H7 (cell line): ENCODE results near the gene FSIP1. TPM values are rescaled to one million over a fixed set of nuclear protein-coding genes. Genes with fewer than 3 reads are reported as not detected.

Source experiments
- DNase-seq: peaks from one replicate; pipeline ENCODE4 v3.0.0; 2012
- H3K27me3 ChIP-seq: 2 replicates; pipeline ENCODE4 v1.6.0; 2011; ENCODE audit warnings: mild to moderate bottlenecking, low read length; ENCODE audit not compliant: control insufficient read depth, insufficient read depth
- H3K36me3 ChIP-seq: replicated peaks from 2 replicates; pipeline ENCODE4 v1.5.1; 2011; ENCODE audit warnings: low read length; ENCODE audit not compliant: control insufficient read depth, insufficient read depth
- H3K4me3 ChIP-seq: 2 replicates; pipeline ENCODE4 v1.5.1; 2011; ENCODE audit warnings: low read depth, mild to moderate bottlenecking, control low read depth, low read length, moderate library complexity; ENCODE audit not compliant: insufficient read depth
- total RNA-seq: library from RNA; depleted of rRNA; stranded (reverse); fragments of >200 nt; shearing (Covaris generic); gene quantifications from 2 replicates; pipeline ENCODE4 v1.2.3, GENCODE V29; 2014

Gene FSIP1
- total RNA-seq, 1 experiment from 2014 or later, result 0.52 TPM

- H3K36me3 ChIP-seq, result no peaks in the 10 kb centered on the region
- no peak for DNase-seq
- no peak overlapping the region for H3K4me3 ChIP-seq
- no peaks in the 10 kb centered on the region for H3K27me3 ChIP-seq
Measured at GRCh38 chr15:39638041-39638440, 144.6 kb downstream of the FSIP1 start.

- Histone ChIP-seq H3K36me3 (no peaks in the 10 kb centered on the region), H3K27me3 (no peaks in the 10 kb centered on the region), H3K4me3 (no peak overlapping the region)
- no peak for DNase-seq
Measured at GRCh38 chr15:39631357-39631756, 151.3 kb downstream of the FSIP1 start.

DNA sequence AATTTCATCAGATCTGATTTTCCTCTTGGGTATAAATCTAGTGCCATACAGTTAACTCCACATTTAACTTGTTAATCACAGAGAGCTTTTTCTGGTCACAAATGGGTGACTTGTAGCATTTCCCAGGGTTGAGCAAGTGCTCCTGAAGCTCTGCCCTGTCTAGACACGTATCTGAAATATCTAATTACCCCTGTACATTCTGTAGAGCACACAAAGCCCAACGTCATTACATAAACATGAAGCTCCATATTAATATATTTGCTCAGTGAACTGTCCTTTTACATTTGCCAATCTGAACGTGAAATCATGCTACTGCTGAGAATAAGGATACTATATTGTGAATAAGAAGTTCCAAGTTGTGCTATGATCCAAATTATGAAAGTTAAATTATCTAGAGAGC, 152.7 kb downstream of the FSIP1 start:
- H3K36me3 ChIP-seq, result no peaks in the 10 kb centered on the region
- no peak overlapping the region for H3K4me3 ChIP-seq
- no peak for DNase-seq
- H3K27me3 ChIP-seq, result no peaks in the 10 kb centered on the region

GRCh38 chr15:39629371-39629770, 153.3 kb downstream of the FSIP1 start:
- DNase-seq, result no peak
- H3K4me3 ChIP-seq, result no peak overlapping the region
- no peaks in the 10 kb centered on the region for H3K27me3 ChIP-seq
- no peaks in the 10 kb centered on the region for H3K36me3 ChIP-seq

DNA sequence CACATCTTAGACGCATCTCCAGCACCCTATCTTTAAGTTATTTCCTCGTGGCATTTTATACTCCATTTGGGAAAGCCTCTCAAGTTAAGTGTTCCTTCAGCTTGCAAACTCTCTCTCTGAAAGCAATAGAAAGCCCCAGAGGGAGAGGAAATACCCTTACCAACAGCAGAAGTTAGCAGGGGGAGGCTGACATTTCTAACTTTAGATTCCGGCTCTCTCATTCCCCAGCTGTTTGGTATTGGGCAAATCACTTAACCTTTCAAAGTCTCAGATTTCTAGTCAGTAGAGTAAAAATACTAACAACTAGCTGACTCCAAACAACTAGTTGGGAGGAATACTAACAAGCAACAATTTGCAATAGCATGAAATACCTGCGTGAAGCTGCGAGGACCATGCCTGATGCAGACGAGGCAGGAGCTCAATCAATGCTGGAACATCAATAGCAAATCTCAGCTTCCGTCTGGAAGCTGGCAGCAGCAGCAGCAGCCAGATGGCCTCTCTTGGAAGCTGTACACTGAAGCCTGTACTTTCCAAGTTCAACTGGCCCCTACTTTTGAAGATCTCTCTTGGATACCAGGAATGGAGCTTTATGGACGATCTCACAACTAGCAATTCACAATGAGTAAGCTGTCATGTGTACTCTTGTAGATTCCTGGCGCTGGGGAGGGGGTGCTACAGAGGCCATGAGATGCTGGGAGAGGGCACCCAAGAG, 153.9 kb downstream of the FSIP1 start:
- Histone ChIP-seq H3K4me3 (no peak overlapping the region), H3K36me3 (no peaks in the 10 kb centered on the region), H3K27me3 (no peaks in the 10 kb centered on the region)
- DNase-seq, result no peak

DNA sequence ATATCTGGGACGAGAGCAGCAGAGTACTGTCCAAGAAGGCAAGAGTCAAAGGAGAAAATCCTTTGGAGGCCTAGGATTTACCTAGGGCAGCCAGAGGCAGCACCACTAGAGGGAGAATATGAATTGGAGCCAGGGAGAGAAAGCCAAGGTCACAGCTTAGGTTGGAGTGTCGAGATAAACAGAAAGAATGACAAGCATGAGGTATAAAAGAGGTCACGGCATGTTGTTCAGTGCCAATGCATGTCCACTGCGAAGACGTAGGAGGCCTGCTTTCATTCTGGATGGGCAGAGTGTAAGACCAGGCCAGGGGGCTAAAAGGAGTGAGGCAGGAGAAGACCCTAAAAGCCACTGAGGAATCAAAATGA, 154.5 kb downstream of the FSIP1 start:
- H3K36me3 ChIP-seq, result no peaks in the 10 kb centered on the region
- no peaks in the 10 kb centered on the region for H3K27me3 ChIP-seq
- peak; percentile 22 for DNase-seq
- no peak overlapping the region for H3K4me3 ChIP-seq

GRCh38 chr15:39627451-39628143, 155.0 kb downstream of the FSIP1 start:
- H3K36me3 ChIP-seq, result no peaks in the 10 kb centered on the region
- no peak for DNase-seq
- H3K27me3 ChIP-seq, result no peaks in the 10 kb centered on the region
- H3K4me3 ChIP-seq, result no peak overlapping the region

GRCh38 chr15:39625856-39626255, 156.8 kb downstream of the FSIP1 start:
- H3K4me3 ChIP-seq, result no peak overlapping the region
- DNase-seq, result no peak

GRCh38 chr15:39625451-39625850, 157.2 kb downstream of the FSIP1 start:
- no peaks in the 10 kb centered on the region for H3K36me3 ChIP-seq
- H3K27me3 ChIP-seq, result no peaks in the 10 kb centered on the region
- no peak for DNase-seq
- no peak overlapping the region for H3K4me3 ChIP-seq

More at GRCh38 chr15:39625856-39626255, 156.8 kb downstream of the FSIP1 start:
- no peaks in the 10 kb centered on the region for H3K36me3 ChIP-seq
- H3K27me3 ChIP-seq, result no peaks in the 10 kb centered on the region

DNA sequence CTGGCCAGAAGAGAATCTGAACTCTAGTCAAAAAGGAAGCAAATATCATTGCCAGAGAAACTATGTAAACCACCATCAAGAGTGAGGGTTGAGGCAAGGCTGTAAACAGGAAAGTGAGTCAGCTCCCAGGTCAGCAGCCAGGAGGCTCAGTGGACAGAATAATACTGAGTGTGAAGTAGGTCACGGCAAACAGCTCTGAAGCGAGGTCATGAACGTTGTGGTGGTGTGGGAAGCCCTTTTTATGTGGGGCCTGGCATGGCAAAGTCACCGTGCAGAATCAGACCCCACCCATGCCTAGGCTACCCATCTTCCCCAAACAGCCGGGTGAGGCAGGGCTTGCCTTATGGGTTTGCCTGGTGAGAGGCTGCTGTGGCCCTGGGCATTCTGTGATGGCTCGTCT, 157.8 kb downstream of the FSIP1 start:
- no peak for DNase-seq
- H3K27me3 ChIP-seq, result no peaks in the 10 kb centered on the region
- no peak overlapping the region for H3K4me3 ChIP-seq
- no peaks in the 10 kb centered on the region for H3K36me3 ChIP-seq

GRCh38 chr15:39623529-39623931, 159.1 kb downstream of the FSIP1 start:
- no peaks in the 10 kb centered on the region for H3K36me3 ChIP-seq
- no peak for DNase-seq
- no peaks in the 10 kb centered on the region for H3K27me3 ChIP-seq
- H3K4me3 ChIP-seq, result no peak overlapping the region

DNA sequence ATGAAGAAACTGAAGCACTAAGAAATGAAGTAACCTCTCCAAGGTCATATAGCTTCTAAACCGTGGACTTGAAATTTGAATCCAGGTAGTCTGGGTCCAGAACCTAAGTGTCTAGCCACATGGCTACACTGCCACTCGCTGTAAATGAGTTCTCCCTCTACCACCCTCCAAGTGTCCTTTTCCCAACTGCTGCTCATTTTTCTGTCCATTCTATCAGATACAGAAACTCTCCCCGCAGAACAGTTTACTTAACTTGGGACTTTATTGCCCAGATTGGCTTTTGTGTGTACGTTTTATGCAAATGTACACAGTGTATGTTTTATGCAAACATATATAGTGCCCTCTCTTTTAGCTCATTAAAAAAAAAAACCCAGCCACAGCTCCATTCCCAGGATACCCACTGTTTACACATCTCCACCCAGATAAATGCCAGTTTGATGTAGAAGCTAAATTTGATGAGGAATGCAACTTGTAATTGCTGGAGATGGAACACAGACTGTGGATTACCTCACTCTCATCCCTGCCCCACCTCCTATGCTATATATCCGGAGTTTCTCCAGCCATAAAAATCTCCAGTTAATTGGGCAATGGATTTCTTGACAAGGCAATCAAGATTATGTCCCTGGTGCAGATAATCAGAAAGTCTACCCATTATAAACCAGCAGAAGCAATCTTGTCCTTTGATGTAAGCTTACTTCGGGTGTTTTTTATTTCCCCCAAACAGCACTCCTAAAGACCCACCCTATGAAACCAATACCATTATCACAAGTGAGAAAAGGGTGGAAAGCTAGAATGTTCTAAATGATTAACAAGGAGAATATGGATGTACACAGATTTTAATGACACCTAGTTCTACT, 159.8 kb downstream of the FSIP1 start:
- Histone ChIP-seq H3K27me3 (no peaks in the 10 kb centered on the region), H3K4me3 (no peak overlapping the region), H3K36me3 (no peaks in the 10 kb centered on the region)
- no peak for DNase-seq

GRCh38 chr15:39621976-39622375, 160.7 kb downstream of the FSIP1 start:
- Histone ChIP-seq H3K4me3 (no peak overlapping the region), H3K36me3 (no peaks in the 10 kb centered on the region), H3K27me3 (no peaks in the 10 kb centered on the region)
- DNase-seq, result no peak

GRCh38 chr15:39621210-39621609, 161.4 kb downstream of the FSIP1 start:
- Histone ChIP-seq H3K4me3 (no peak overlapping the region), H3K27me3 (no peaks in the 10 kb centered on the region), H3K36me3 (no peaks in the 10 kb centered on the region)
- DNase-seq, result no peak
